Stomach (tissue), 4 donors: ENCODE measurements around the gene SCN5A.

Source experiments
- CTCF ChIP-seq, 7 experiments: fragments of 450-650 bp in 4 of 7; fragments of 200-600 bp in 3 of 7; sonication (generic) in 3 of 7; IDR thresholded peaks; one replicate each; pipeline ENCODE4 v1.5.1; 2016 to 2019; ENCODE audit warnings: antibody characterized with exemption in 7 of 7, control low read depth in 2 of 7, mild to moderate bottlenecking in 1 of 7
- EP300 ChIP-seq: sonication (generic); formaldehyde crosslinking; IDR thresholded peaks from one replicate; pipeline ENCODE4 v1.6.1; 2017; ENCODE audit warnings: antibody characterized with exemption
- POLR2AphosphoS5 ChIP-seq, 3 donors: sonication (generic); formaldehyde crosslinking; IDR thresholded peaks; one replicate each; pipeline ENCODE4 v1.6.1; 2016; ENCODE audit warnings: antibody characterized with exemption in 3 of 3

- TF ChIP-seq CTCF (IDR thresholded peaks at IDR 0.05) (no peak), EP300 (no peak), POLR2AphosphoS5 (IDR thresholded peaks at IDR 0.05) (no peak)
Observed at GRCh38 chr3:38580450-38581382, 68.8 kb downstream of the SCN5A start.
